22Rv1 (cell line): ENCODE measurements around the gene LRIG1.

Experiments
- H3K27ac ChIP-seq: fragments of 450-650 bp; 2 replicates; pipeline ENCODE4 v1.5.1; 2017
- CTCF ChIP-seq: fragments of 450-650 bp; IDR thresholded peaks from 2 replicates; pipeline ENCODE4 v1.5.1; 2017; ENCODE audit warnings: mild to moderate bottlenecking
- ZFX ChIP-seq: fragments of 450-650 bp; IDR thresholded peaks from 2 replicates; pipeline ENCODE4 v1.6.1; 2017; ENCODE audit warnings: antibody characterized with exemption, borderline replicate concordance

LRIG1 gene

GRCh38 chr3:66361356-66361755, 139.5 kb downstream of the LRIG1 start:
- TF ChIP-seq ZFX (no peak), CTCF (no peak)

GRCh38 chr3:66355997-66356396, 144.8 kb downstream of the LRIG1 start:
- H3K27ac ChIP-seq: no peak overlapping the region
- TF ChIP-seq CTCF (no peak), ZFX (no peak)

More at GRCh38 chr3:66361356-66361755, 139.5 kb downstream of the LRIG1 start:
- no peak overlapping the region for H3K27ac ChIP-seq

GRCh38 chr3:66355394-66355793, 145.4 kb downstream of the LRIG1 start:
- TF ChIP-seq CTCF (no peak), ZFX (no peak)
- H3K27ac ChIP-seq: no peak overlapping the region

- no peak overlapping the region for H3K27ac ChIP-seq
- TF ChIP-seq CTCF: no peak
- no peak for TF ChIP-seq ZFX
Measured at GRCh38 chr3:66354001-66354400, 146.8 kb downstream of the LRIG1 start.

GRCh38 chr3:66353530-66353929, 147.3 kb downstream of the LRIG1 start:
- no peak overlapping the region for H3K27ac ChIP-seq
- TF ChIP-seq ZFX: no peak
- TF ChIP-seq CTCF: no peak

GRCh38 chr3:66353039-66353438, 147.8 kb downstream of the LRIG1 start:
- TF ChIP-seq ZFX (no peak), CTCF (no peak)
- H3K27ac ChIP-seq: no peak overlapping the region

- no peak for TF ChIP-seq ZFX
- no peak for TF ChIP-seq CTCF
Measured at GRCh38 chr3:66350601-66351000, 150.2 kb downstream of the LRIG1 start.

More at GRCh38 chr3:66350601-66351000, 150.2 kb downstream of the LRIG1 start:
- H3K27ac ChIP-seq: no peak overlapping the region
